Measurements from ENCODE around the gene PLAGL2. TPM values are rescaled to one million over a fixed set of nuclear protein-coding genes. Genes with fewer than 3 reads are reported as not detected.

Gene PLAGL2
- total and polyA plus RNA-seq, 2 experiments from 2014 or later: 13.2 to 28.2 TPM

GRCh38 chr20:32241807-32242206 lies 34.3 kb upstream of the PLAGL2 start (continued):
- TF ChIP-seq CTCF (conservative IDR thresholded peaks at IDR 0.05; ENCODE audit: low read depth in 2 of 2): no peak
- TF ChIP-seq EZH2phosphoT487 (IDR thresholded peaks at IDR 0.05; ENCODE audit: unreplicated experiment): no peak
- TF ChIP-seq JUNB (IDR thresholded peaks at IDR 0.05; ENCODE audit: unreplicated experiment): no peak
- no peak for TF ChIP-seq CREB1 (CRISPR knock-in tag; IDR thresholded peaks at IDR 0.05; ENCODE audit: low read depth)
- TF ChIP-seq POLR2AphosphoS5 (IDR thresholded peaks at IDR 0.05; ENCODE audit: low read depth): no peak
- no peak for TF ChIP-seq ZNF114 (CRISPR knock-in tag; IDR thresholded peaks at IDR 0.05)
- no peak for TF ChIP-seq NANOG (IDR thresholded peaks at IDR 0.05; ENCODE audit: borderline replicate concordance)

- Histone ChIP-seq H3K27ac (ENCODE audit: low read depth) (no peak overlapping the region), H3F3A (replicated peaks; ENCODE audit: low read depth) (peaks cover 10% of the 10 kb centered on the region; the same call in 1 of the 2 replicates), H3K4me3 (no peak overlapping the region), H3K79me2 (replicated peaks; ENCODE audit: insufficient read depth) (no peaks in the 10 kb centered on the region), H3K4me2 (peak overlapping the region; percentile 56; the same call in 1 of the 2 replicates), H3K27me3 (ENCODE audit: insufficient read depth) (no peaks in the 10 kb centered on the region), H4K20me1 (replicated peaks; ENCODE audit: insufficient read depth) (no peaks in the 10 kb centered on the region; the same call in 1 of the 2 replicates), H3K36me3 (ENCODE audit: insufficient read depth) (no peaks in the 10 kb centered on the region; the same call in 1 of the 2 replicates), H3K4me1 (ENCODE audit: insufficient read depth) (peaks cover 14% of the 10 kb centered on the region; the same call in 1 of the 2 replicates), H2AFZ (no peak overlapping the region), H3K9me2 (ENCODE audit: insufficient read depth) (no peaks in the 10 kb centered on the region)
- Mint-ChIP-seq H3K27me3 (ENCODE audit: insufficient read depth, low read depth, poor library complexity) (peaks cover 1% of the 10 kb centered on the region), H3K4me1 (peaks cover 13% of the 10 kb centered on the region), H3K36me3 (ENCODE audit: low read depth) (peaks cover 6% of the 10 kb centered on the region; the same call in 2 of the 3 replicates), H3K27ac (no peak overlapping the region), H3K9me3 (no peaks in the 10 kb centered on the region), H3K4me3 (0 out of 3 replicates have a peak overlapping the region, but pooled peaks have one; percentile 20)
- no peak for TF ChIP-seq ZNF114 (CRISPR knock-in tag; IDR thresholded peaks at IDR 0.05)
- no peak for TF ChIP-seq ETS1 (IDR thresholded peaks at IDR 0.05)
- TF ChIP-seq CREB1 (CRISPR knock-in tag; IDR thresholded peaks at IDR 0.05; ENCODE audit: low read depth): no peak
- TF ChIP-seq CTCF (conservative IDR thresholded peaks at IDR 0.05; ENCODE audit: low read depth in 2 of 2): peak; percentile 42 to 45
- peak; percentile 53; the same call in 2 of the 3 replicates for ATAC-seq
- peak; percentile 49 for DNase-seq (ENCODE audit: low spot score)
Observed at GRCh38 chr20:32240205-32240604, 32.7 kb upstream of the PLAGL2 start.

Measured in GM23338 (cell line).